ENCODE measurements around the gene ARHGEF10L.

The ARHGEF10L gene

DNA sequence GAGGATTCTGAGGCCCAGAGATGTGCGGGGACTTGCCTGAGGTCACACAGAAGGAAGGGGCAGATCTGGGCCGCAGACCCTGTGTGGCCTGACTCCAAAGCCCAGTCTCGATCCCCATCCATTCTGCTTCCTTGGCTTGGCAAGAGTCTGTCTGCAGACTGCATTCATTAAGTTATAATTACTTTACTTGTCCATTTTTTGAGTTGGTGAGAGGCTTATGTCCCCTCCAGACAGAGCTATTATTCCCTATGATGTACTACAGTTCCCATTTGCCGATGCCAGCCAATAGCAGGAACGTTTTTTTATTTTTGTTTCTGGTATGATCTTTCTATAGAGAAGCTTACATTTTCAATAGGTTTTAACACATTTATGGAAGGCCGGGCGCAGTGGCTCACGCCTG lies 101.5 kb downstream of the ARHGEF10L start:
- TF ChIP-seq, protein P1, sequence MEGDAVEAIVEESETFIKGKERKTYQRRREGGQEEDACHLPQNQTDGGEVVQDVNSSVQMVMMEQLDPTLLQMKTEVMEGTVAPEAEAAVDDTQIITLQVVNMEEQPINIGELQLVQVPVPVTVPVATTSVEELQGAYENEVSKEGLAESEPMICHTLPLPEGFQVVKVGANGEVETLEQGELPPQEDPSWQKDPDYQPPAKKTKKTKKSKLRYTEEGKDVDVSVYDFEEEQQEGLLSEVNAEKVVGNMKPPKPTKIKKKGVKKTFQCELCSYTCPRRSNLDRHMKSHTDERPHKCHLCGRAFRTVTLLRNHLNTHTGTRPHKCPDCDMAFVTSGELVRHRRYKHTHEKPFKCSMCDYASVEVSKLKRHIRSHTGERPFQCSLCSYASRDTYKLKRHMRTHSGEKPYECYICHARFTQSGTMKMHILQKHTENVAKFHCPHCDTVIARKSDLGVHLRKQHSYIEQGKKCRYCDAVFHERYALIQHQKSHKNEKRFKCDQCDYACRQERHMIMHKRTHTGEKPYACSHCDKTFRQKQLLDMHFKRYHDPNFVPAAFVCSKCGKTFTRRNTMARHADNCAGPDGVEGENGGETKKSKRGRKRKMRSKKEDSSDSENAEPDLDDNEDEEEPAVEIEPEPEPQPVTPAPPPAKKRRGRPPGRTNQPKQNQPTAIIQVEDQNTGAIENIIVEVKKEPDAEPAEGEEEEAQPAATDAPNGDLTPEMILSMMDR (IDR thresholded peaks at IDR 0.05; ENCODE audit: insufficient read depth, low read length, missing control alignments): no peak
- DNase-seq (ENCODE audit: low read depth, low spot score): no peak
- H3K4me3 ChIP-seq (ENCODE audit: low read depth, low read length): no peak overlapping the region
- ChIA-PET CTCF (interaction anchor here (0.7 to 1.7 kb wide), 5 partner anchors 13 to 163 kb away, joined by 3 to 9 read pairs (median 4); no protein-coding TSS in a partner anchor), POLR2A (no interaction called here)

DNA sequence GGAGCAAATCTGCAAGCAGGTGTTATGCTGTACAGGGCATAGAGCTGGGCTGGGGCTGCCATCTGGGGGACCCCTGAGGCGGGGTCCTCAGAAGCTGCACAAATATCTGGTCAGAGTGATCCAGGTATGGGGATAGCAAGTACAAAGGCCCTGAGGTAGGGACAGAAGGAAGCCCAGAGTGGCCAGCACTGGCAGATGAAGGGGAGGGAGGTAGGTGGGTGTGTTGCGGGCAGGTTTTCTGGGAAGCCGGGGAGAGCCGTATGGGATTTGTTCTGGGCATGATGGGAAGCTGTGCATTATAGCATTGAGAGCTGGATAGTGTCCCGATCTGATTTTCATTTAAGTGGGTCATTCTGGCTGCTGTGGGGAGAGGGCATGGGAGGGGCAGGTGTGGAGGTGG lies 102.7 kb downstream of the ARHGEF10L start:
- no peak overlapping the region for H3K4me3 ChIP-seq (ENCODE audit: low read depth, low read length)
- DNase-seq (ENCODE audit: low read depth, low spot score): no peak
- TF ChIP-seq, protein P1 (IDR thresholded peaks at IDR 0.05; ENCODE audit: insufficient read depth, low read length, missing control alignments): no peak
- ChIA-PET POLR2A (no interaction called here), CTCF (interaction anchor here (2.0 to 3.6 kb wide), 2 partner anchors 11 to 19 kb away, joined by 10 to 26 read pairs; no protein-coding TSS in a partner anchor)

DNA sequence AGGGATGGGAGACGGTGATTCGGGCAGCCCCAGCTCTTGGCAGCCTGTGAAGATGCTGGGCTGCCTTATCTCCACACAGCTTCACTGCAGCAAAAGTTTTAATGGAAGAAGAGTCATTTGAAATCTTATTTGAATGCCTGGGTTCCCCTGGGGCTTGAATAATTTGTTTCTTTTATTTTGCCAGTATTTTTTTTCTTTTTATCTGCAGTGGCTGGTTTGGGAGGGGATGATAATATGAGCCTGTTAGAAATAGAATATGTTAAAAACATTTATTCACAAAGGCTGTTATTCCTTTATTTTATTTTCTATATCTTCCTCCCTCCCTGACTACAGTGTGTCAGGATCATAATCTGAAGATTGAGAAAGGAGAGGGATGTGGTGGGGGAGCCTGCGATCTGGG lies 103.4 kb downstream of the ARHGEF10L start:
- no peak overlapping the region for H3K4me3 ChIP-seq (ENCODE audit: low read depth, low read length)
- ChIA-PET POLR2A (no interaction called here), CTCF (interaction anchor here (1.0 to 3.6 kb wide), 5 partner anchors 9 to 141 kb away, joined by 4 to 26 read pairs (median 6); no protein-coding TSS in a partner anchor)
- TF ChIP-seq, protein P1 (IDR thresholded peaks at IDR 0.05; ENCODE audit: insufficient read depth, low read length, missing control alignments): no peak
- no peak for DNase-seq (ENCODE audit: low read depth, low spot score)

DNA sequence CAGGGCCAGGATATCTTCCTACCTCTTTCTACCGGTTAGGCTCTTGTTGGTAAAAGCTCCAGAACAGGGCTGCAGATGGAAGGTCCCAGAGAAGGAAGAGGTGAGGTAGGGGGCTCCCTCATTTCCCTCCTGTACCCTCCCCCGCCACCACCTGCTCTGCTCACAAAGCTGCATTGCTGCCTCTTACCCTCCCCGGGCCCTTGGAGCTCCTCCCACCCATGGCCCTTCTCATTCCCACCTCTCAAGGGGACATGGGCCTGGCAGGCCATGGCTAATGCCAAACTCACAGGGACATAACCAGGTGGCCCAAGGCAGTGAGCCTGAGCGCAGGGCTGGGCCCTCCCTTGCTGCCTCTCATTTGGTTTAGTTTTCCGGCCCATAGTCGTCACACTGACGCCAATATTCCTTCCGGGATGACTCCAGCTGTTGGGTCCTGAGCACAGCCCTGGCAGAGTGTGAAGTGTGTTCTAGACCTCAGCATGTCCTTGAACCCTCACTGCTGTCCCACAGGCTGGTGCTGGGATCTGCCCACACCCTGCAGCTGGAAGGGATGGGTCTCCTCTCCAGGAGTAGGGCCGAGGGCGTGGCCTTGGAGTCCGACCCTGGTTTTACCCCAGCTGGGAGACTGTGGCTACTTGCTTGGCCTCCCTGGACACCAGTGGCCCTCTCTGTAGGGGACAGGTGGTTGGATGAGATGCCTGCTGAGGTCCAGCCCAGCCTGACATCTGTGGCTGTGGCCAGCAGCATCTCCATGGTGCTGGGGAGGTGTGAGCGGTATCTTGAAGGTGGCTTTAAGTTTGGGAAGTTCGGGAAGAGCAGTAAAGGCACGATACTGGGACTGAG lies 104.6 kb downstream of the ARHGEF10L start:
- TF ChIP-seq, protein P1 (IDR thresholded peaks at IDR 0.05; ENCODE audit: insufficient read depth, low read length, missing control alignments): no peak
- DNase-seq (ENCODE audit: low read depth, low spot score): no peak
- ChIA-PET CTCF (interaction anchor here (0.6 to 3.6 kb wide), 8 partner anchors 9 to 456 kb away, joined by 3 to 26 read pairs (median 5); no protein-coding TSS in a partner anchor), POLR2A (no interaction called here)
- H3K4me3 ChIP-seq (ENCODE audit: low read depth, low read length): no peak overlapping the region

DNA sequence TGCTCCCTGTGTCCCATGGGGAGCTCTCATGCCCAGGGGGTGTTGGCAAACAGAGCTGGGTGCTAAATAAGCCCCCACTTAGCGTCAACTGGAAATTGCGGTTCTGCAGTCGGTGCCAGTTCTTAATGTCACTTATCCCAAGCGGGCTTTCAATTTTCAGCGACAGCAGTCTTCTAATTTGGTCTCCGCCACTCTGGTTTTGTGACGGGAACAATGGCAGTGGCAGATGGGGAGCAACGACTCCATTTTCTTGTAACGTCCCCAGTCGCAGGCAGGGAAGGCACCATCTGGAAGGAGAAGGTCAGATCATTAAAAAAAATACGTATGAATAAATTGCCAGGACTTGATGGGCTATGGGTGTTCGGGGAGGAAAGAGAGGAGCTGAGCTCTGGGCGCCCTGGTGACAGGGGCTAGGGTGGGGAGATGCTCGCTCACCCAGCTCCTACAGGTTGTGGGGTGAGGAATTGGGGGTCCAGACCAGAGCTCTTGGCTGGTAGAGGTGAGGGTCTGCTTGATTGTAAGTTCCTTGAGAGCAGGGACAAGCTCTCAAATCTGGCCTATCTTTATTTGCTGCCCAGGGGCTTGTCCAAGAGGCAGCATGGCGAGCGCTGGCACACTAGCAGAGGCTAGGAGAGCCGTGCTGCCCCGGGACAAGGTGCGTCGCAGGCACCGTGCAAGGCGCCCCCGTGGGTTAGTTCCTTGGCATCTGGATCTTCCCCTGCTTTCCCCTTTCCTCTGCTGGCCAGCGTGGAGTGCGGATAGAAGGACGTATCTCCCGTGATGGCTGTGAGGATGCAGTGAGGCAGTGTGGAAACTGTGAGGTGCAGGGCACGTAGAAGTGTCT lies 105.8 kb downstream of the ARHGEF10L start:
- POLR2A ChIA-PET: no interaction called here
- CTCF ChIA-PET: interaction anchor here (0.7 to 3.6 kb wide), 3 partner anchors 8 to 152 kb away, joined by 3 to 26 read pairs (median 4); no protein-coding TSS in a partner anchor

More for the DNA sequence above, 105.8 kb downstream of the ARHGEF10L start:
- no peak for DNase-seq (ENCODE audit: low read depth, low spot score)
- TF ChIP-seq, protein P1 (IDR thresholded peaks at IDR 0.05; ENCODE audit: insufficient read depth, low read length, missing control alignments): no peak
- H3K4me3 ChIP-seq (ENCODE audit: low read depth, low read length): no peak overlapping the region

Data from AG04449 (cell line).